GM19467 (cell line): ENCODE measurements around the gene KLHDC7B.
A peak's percentile ranks its signal among the peaks of the same experiment; 100 is the strongest.

Experiments
- ATAC-seq: cut with Tn5 transposase; IDR thresholded peaks from one replicate; pipeline ENCODE4 v1.9.1; 2021; ENCODE audit warnings: mild to moderate bottlenecking, moderate library complexity; ENCODE audit not compliant: unreplicated experiment

Gene KLHDC7B

GRCh38 chr22:50545522-50546325, at the start of gene KLHDC7B:
TSS of gene KLHDC7B (plus strand) at chr22:50545899. CDS start at chr22:50546244, 345 bp downstream.
- no peak for ATAC-seq

GRCh38 chr22:50497093-50497492, 48.6 kb upstream of the KLHDC7B start:
- ATAC-seq: no peak

- ATAC-seq: no peak
Measured at GRCh38 chr22:50498322-50498890, 47.3 kb upstream of the KLHDC7B start.

- no peak for ATAC-seq
Measured at GRCh38 chr22:50500452-50500851, 45.2 kb upstream of the KLHDC7B start.

- no peak for ATAC-seq
Measured at GRCh38 chr22:50502096-50502495, 43.6 kb upstream of the KLHDC7B start.

GRCh38 chr22:50502628-50503474, 42.8 kb upstream of the KLHDC7B start:
- ATAC-seq: no peak

- no peak for ATAC-seq
Measured at GRCh38 chr22:50503475-50504145, 42.1 kb upstream of the KLHDC7B start.

GRCh38 chr22:50504369-50505211, 41.1 kb upstream of the KLHDC7B start:
- ATAC-seq: no peak

GRCh38 chr22:50505276-50505775, 40.4 kb upstream of the KLHDC7B start:
- ATAC-seq: no peak

- no peak for ATAC-seq
Measured at GRCh38 chr22:50505776-50506610, 39.7 kb upstream of the KLHDC7B start.

- ATAC-seq: no peak
Measured at GRCh38 chr22:50506611-50507420, 38.9 kb upstream of the KLHDC7B start.

- ATAC-seq: peak; percentile 40
Measured at GRCh38 chr22:50507421-50507990, 38.2 kb upstream of the KLHDC7B start, which contains the start of gene LMF2. TSS of gene LMF2 (minus strand) at chr22:50507702. CDS start at chr22:50507675, 27 bp downstream.

GRCh38 chr22:50507991-50508884, 37.5 kb upstream of the KLHDC7B start, which contains the start of gene NCAPH2:
TSS of gene NCAPH2 (plus strand) at chr22:50508224. CDS start at chr22:50508338, 114 bp downstream.
- peak; percentile 63 for ATAC-seq

- no peak for ATAC-seq
Measured at GRCh38 chr22:50508897-50509296, 36.8 kb upstream of the KLHDC7B start.

- no peak for ATAC-seq
Measured at GRCh38 chr22:50513175-50513574, 32.5 kb upstream of the KLHDC7B start.

GRCh38 chr22:50516068-50516467, 29.6 kb upstream of the KLHDC7B start:
- ATAC-seq: no peak

- ATAC-seq: no peak
Measured at GRCh38 chr22:50516891-50517290, 28.8 kb upstream of the KLHDC7B start.
